OCI-LY7 (cell line): ENCODE measurements around the gene NOTO. TPM values are rescaled to one million over a fixed set of nuclear protein-coding genes. Genes with fewer than 3 reads are reported as not detected.

Experiments
- BruUV-seq: library from RNA; stranded (reverse); fragments of 400-500 nt; replicated peaks from 2 replicates; lab custom pipeline; 2021; lab: Mats Ljungman, UMichigan
- CTCF ChIA-PET: fragments of 300-600 bp; sonication (Branson Sonifier 250); formaldehyde crosslinking; loops from one replicate; lab custom pipeline; 2022; ENCODE audit warnings: antibody characterized with exemption; ENCODE audit not compliant: unreplicated experiment; lab: Charles Lee
- POLR2A ChIA-PET: fragments of 300-600 bp; sonication (Branson Sonifier 250); formaldehyde crosslinking; loops from one replicate; lab custom pipeline; 2022; ENCODE audit warnings: antibody characterized with exemption; lab: Charles Lee
- DNase-seq: peaks from one replicate; pipeline ENCODE4 v3.0.0-alpha.2; 2015; ENCODE audit warnings: low spot score
- H2AFZ ChIP-seq: fragments of 200-600 bp; sonication (generic), shearing (Covaris generic); 2 replicates; pipeline ENCODE4 v1.6.1; 2014; ENCODE audit warnings: mild to moderate bottlenecking, antibody characterized with exemption, low read length, moderate library complexity
- H3K27ac ChIP-seq: fragments of 200-600 bp; sonication (generic); 2 replicates; pipeline ENCODE4 v1.5.1; 2014; ENCODE audit warnings: mixed run types, low read depth, mild to moderate bottlenecking, moderate library complexity, low read length, inconsistent platforms; ENCODE audit not compliant: poor library complexity, severe bottlenecking
- H3K36me3 ChIP-seq: fragments of 200-600 bp; sonication (generic); 2 replicates; pipeline ENCODE4 v1.6.1; 2014; ENCODE audit warnings: mild to moderate bottlenecking, antibody characterized with exemption, low read length, moderate library complexity, mixed read lengths; ENCODE audit not compliant: insufficient read depth
- H3K4me1 ChIP-seq: fragments of 200-600 bp; sonication (generic); 2 replicates; pipeline ENCODE4 v1.5.1; 2014; ENCODE audit warnings: mild to moderate bottlenecking, low read length; ENCODE audit not compliant: insufficient read depth, poor library complexity, severe bottlenecking
- H3K4me2 ChIP-seq: fragments of 200-600 bp; sonication (generic); 2 replicates; pipeline ENCODE4 v1.6.1; 2014; ENCODE audit warnings: mild to moderate bottlenecking, low read length
- H3K4me3 ChIP-seq: fragments of 200-600 bp; sonication (generic); 2 replicates; pipeline ENCODE4 v1.5.1; 2014; ENCODE audit warnings: mild to moderate bottlenecking, low read depth, low read length; ENCODE audit not compliant: poor library complexity, severe bottlenecking
- H3K79me2 ChIP-seq: fragments of 200-600 bp; sonication (generic); 2 replicates; pipeline ENCODE4 v1.6.1; 2016; ENCODE audit warnings: low read depth, mild to moderate bottlenecking, low read length, moderate library complexity, mixed read lengths; ENCODE audit not compliant: insufficient read depth
- H3K9me2 ChIP-seq: fragments of 200-600 bp; sonication (generic); 2 replicates; pipeline ENCODE4 v1.6.1; 2016; ENCODE audit warnings: mild to moderate bottlenecking, low read length, mixed read lengths; ENCODE audit not compliant: insufficient read depth
- H3K9me3 ChIP-seq: fragments of 200-600 bp; sonication (generic); 2 replicates; pipeline ENCODE4 v1.6.1; 2014; ENCODE audit warnings: mild to moderate bottlenecking, mixed run types, low read length, mixed read lengths
- H4K20me1 ChIP-seq: fragments of 200-600 bp; sonication (generic); 2 replicates; pipeline ENCODE4 v1.6.1; 2014; ENCODE audit warnings: mild to moderate bottlenecking, antibody characterized with exemption, low read length, moderate library complexity, mixed read lengths; ENCODE audit not compliant: insufficient read depth
- CTCF ChIP-seq: fragments of 200-600 bp; sonication (generic); conservative IDR thresholded peaks from 2 replicates; pipeline ENCODE4 v1.5.1; 2014; ENCODE audit warnings: mild to moderate bottlenecking, antibody characterized with exemption, low read length, moderate library complexity, mixed read lengths
- EZH2phosphoT487 ChIP-seq: fragments of 200-600 bp; sonication (generic); IDR thresholded peaks from 2 replicates; pipeline ENCODE4 v1.6.1; 2018; ENCODE audit warnings: low read depth, borderline replicate concordance, mild to moderate bottlenecking, mixed run types, antibody characterized with exemption, low read length, moderate library complexity, mixed read lengths
- intact Hi-C: fragments of 100-400 bp; cut with micrococcal nuclease; formaldehyde crosslinking; loops from one replicate; pipeline ENCODE4 v1.10.0; 2022; ENCODE audit not compliant: unreplicated experiment
- total RNA-seq, 2 experiments: library from RNA; depleted of rRNA in 1 of 2; stranded (reverse); fragments of >200 nt in 1 of 2; shearing (Covaris generic) in 1 of 2; gene quantifications; 2 replicates each; pipeline ENCODE4 v1.2.3, GENCODE V29; 2014 to 2022

The NOTO gene
- total RNA-seq, 2 experiments from 2014 or later = not detected

- Histone ChIP-seq H3K36me3 (peaks cover 93% of the 10 kb centered on the region), H4K20me1 (peaks cover 46% of the 10 kb centered on the region), H3K4me2 (no peak overlapping the region), H2AFZ (no peak overlapping the region), H3K4me1 (peaks cover 24% of the 10 kb centered on the region), H3K4me3 (no peak overlapping the region), H3K9me3 (no peaks in the 10 kb centered on the region), H3K79me2 (peaks cover 83% of the 10 kb centered on the region), H3K9me2 (no peaks in the 10 kb centered on the region), H3K27ac (no peak overlapping the region)
- ChIA-PET CTCF (no interaction called here), POLR2A (interaction anchor here (1.7 kb wide), 1 partner anchor 11 kb away, joined by 7 read pairs; no protein-coding TSS in a partner anchor)
- intact Hi-C loops = no loop called here
- DNase-seq = no peak
- no TSS peak for BruUV-seq
- TF ChIP-seq CTCF (no peak), EZH2phosphoT487 (no peak)
Measured at GRCh38 chr2:73239776-73240175, 37.4 kb downstream of the NOTO start.

GRCh38 chr2:73243884-73244570, 41.7 kb downstream of the NOTO start:
- Histone ChIP-seq H3K9me3 (no peaks in the 10 kb centered on the region), H3K27ac (no peak overlapping the region), H4K20me1 (peaks cover 27% of the 10 kb centered on the region), H3K36me3 (peaks cover 98% of the 10 kb centered on the region), H3K9me2 (no peaks in the 10 kb centered on the region), H2AFZ (no peak overlapping the region), H3K79me2 (peaks cover 40% of the 10 kb centered on the region), H3K4me3 (no peak overlapping the region), H3K4me1 (no peaks in the 10 kb centered on the region), H3K4me2 (no peak overlapping the region)
- ChIA-PET POLR2A (interaction anchor here (1.3 to 1.5 kb wide), 2 partner anchors 11 to 29 kb away, joined by 3 to 7 read pairs; partner anchors contain the start of gene PRADC1), CTCF (no interaction called here)
- no TSS peak for BruUV-seq
- intact Hi-C loops = no loop called here
- TF ChIP-seq CTCF (no peak), EZH2phosphoT487 (no peak)
- no peak for DNase-seq

GRCh38 chr2:73244580-73244979, 42.2 kb downstream of the NOTO start:
- ChIA-PET CTCF (no interaction called here), POLR2A (interaction anchor here (1.5 kb wide), 1 partner anchor 12 kb away, joined by 7 read pairs; the partner anchor contains the start of gene PRADC1)
- H4K20me1 ChIP-seq = peaks cover 27% of the 10 kb centered on the region; the same call in 1 of the 2 replicates
- no peak for DNase-seq
- no peaks in the 10 kb centered on the region for H3K9me2 ChIP-seq
- H3K4me1 ChIP-seq = no peaks in the 10 kb centered on the region
- H2AFZ ChIP-seq = no peak overlapping the region
- no peak overlapping the region for H3K27ac ChIP-seq
- H3K36me3 ChIP-seq = peaks cover 98% of the 10 kb centered on the region
- no TSS peak for BruUV-seq
- H3K79me2 ChIP-seq = peaks cover 35% of the 10 kb centered on the region
- H3K4me3 ChIP-seq = no peak overlapping the region
- H3K4me2 ChIP-seq = no peak overlapping the region
- intact Hi-C loops = no loop called here
- TF ChIP-seq CTCF = no peak
- no peak for TF ChIP-seq EZH2phosphoT487
- no peaks in the 10 kb centered on the region for H3K9me3 ChIP-seq
